Stimulated activated CD4-positive, alpha-beta T cell treated with anti-CD3 and anti-CD28 coated beads, Interleukin-4, amount 100 ng/mL, for 48 hours (primary cell): ENCODE data around the gene TSPYL6.
"Not testable (repeated sequence)": the region's sequence is repeated elsewhere in the genome, so short reads cannot be mapped to it uniquely, and the experiment has no call there.

Experiments used
- DNase-seq, 2 donors: peaks; one replicate each; pipeline ENCODE4 v3.0.0-alpha.2; 2020; ENCODE audit warnings: low read depth in 2 of 2

TSPYL6 gene

DNA sequence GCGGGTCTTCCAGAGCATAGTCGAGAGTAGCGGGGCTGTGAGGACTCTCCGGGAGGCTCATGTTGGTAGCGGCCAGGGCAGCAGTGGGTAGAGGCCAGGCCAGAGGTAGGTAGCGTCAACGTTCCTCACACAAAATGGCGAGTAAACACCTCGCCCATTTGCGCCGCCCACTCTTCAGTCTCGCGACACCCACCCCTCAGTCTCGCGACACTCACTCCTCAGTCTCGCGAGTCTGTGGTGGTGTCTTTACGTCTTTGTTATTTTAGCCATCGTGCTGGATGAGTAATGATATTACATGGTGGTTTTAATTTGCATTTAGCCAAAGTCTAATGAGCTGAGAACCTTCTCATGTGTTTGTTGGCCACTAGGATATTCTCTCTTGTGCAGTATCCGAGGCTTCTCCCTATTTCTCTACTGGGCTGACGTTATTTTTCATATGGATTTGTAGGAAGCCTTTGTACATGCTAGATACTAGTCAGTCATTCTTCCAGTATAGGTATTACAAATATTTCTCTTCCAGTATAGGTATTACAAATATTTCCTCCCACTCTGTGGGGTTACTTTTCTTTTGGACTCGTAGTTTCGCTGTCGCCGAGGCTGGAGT is at the start of gene TSPYL6:
Gene TSPYL6 (minus strand): TSS at position 139 of the 604 bp plus-strand sequence. CDS start 78 bp downstream, at position 61.
- DNase-seq = no peak

DNA sequence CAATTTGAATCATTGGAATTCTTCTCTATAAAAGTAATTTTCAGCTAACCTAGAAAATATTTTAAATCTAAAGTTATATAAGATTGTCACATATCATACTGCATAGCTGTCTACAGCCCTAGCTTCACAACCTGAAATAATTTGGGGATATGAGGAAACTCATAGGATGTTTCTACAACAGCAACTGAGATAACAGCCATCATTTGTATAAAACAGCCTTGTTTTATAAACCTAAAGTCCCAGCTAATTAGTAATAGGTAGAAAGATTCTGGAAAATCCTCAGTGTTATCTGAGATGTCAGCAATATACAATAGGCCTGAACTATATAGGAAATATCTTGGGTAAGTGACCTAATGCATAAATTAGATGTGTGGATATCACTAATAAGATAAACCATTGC is 47.6 kb upstream of the TSPYL6 start:
- DNase-seq = no peak

DNA sequence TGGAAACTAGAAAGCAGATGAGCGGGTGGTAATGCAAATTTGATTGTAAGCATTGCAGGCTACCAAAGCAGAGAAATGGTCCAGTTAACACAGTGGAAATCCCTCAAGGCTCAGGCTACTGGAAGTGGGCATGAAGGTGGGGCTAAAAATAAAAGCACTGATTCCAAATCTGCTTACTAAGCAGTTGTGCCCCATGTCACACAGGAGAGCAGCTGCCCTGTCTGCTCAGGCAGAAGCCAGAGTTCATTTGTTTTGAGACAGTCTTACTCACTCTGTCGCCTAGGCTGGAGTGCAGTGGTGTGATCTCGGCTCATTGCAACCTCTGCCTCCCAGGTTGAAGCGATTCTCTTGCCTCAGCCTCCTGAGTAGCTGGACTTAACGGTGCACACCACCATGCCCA is 42.5 kb upstream of the TSPYL6 start:
- DNase-seq = no peak

DNA sequence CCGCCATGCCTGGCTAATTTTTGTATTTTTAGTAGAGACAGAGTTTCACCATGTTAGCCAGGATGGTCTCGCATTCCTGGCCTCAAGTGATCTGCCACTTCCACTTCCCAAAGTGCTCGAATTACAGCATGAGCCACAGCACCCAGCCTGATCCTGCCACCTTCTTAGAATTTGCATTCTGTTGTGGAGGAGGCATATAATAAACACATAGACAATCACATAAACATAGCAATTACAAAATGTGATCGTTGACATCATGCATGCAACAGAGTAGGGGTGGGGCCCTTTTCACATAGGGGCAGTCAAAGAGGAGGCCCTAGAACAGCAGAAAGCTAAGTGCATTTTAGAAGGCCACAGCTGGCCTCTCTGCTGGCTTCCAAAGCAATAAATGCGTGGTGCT is 39.9 kb upstream of the TSPYL6 start:
- no peak for DNase-seq

DNA sequence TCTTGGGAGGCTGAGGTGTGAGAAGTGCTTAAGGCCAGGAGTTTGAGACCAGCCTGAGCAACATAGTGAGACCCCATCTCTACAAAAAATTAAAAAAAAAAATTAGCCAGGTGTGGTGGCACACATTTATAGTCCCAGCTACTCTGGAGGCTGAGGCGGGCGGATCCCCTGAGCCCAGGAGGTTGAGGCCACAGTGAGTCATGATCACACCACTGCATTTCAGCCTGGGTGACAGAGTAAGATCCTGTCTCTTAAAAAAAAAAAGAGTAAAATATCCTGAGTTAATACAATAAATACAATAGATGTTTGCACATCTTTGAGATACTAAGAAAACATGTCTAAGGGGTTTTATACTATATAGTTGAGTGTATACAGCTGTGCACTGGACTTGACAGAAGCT is 38.6 kb upstream of the TSPYL6 start:
- not testable (repeated sequence) for DNase-seq

DNA sequence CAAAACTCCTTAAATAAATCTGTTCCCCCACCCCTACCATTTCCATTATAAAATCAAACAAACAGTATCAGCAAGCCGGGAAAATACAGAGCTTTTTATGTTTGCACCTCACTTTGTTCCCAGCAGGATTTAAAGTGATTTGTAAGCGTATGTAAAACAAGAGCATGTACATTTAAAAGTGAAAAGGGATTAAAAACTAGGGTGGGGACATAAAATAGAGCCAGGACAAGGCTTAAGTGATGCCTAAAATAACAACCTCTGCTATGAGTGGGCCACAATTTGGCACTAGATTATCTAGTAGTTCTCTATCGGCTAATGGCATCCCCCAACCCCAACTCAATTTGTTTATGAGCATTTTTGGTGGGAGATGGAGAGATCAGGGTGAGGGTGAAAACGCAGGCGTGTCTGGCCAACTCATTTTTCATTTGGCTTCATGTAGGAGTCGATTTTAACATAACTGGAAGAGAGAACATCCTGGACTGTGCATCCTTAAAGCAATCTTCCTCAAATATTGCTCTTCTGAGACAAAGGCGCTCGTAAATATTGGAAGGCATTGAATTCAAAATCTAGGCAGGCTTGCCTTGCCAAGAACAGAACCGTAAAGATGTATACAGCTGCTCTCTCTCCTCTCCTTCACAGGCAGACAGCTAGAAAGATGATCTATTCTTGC is 34.5 kb upstream of the TSPYL6 start:
- no peak for DNase-seq

DNA sequence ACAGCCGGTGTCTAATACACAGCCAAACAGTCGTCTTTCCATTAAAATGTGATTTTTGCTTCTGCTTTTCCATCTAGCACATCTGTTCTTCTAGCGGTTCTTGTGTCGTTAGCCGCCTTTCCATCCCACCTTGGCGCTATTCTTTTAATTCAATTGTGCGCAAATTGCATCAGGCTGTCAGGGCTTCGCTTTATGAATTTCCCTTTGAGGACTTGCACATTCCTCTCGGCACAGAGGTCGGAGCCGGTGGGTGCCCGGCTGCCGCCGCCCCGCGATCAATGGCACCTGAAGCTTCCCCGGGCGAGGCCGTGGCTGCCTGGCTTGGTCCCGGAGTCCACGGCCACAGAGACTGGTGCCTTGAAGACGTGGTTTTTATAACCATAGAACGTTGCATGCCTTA is 33.9 kb upstream of the TSPYL6 start:
- DNase-seq = no peak

DNA sequence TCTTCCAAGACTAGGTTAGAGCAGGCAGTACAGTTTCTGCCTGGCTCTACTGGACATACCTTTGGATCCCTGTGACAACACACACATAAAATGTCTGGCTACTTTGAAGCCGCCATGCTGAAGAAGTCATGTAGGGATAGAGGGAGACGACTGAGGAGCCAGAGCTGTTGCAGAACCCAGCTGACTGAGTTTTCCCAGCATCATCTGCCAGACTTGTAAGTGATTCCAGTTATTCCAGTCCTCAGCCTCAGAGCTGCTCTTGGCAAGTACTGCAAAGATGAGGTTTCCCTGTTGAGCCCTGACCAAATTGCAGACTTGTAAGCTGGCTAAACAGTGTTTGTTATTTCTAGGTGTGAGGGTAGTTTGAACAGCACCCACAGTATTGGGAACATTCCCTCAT is 31.5 kb upstream of the TSPYL6 start:
- DNase-seq = no peak

DNA sequence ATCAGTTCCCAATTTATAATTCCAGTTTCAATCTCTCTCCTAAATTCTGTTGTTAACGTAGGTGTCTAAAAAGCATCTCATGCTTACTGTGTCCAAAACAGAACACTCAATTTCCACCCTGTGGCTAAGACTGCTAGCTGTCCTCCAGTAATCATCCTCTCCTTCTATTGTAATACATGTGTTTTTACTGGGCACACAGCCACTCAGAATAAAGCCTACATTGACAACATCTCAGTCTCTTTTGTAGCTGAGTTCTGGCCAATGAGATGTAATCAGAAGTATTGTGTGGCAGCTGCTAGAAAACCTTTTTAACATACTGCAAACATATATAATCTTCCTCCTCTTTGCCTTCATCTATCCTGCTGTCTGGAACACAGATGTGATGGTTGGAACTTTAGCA is 29.4 kb upstream of the TSPYL6 start:
- no peak for DNase-seq

DNA sequence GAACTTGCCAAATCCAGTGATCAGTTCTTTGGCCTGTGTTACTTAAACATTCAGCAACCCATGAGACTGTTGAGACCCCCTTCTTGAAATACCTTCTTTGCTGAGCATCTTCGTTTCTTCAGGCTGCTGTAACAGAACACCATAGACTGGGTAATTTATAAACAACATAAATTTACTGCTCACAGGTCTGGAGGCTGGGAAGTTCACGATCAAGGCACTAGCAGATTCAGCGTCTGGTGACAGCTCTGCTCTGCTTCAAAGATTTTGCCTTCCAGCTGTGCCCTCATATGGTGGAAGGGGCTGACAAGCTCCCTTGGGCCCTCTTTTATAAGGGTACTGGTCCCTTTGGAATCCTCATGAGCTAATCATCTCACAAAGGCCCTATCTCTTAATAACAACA is 28.8 kb upstream of the TSPYL6 start:
- DNase-seq = no peak

DNA sequence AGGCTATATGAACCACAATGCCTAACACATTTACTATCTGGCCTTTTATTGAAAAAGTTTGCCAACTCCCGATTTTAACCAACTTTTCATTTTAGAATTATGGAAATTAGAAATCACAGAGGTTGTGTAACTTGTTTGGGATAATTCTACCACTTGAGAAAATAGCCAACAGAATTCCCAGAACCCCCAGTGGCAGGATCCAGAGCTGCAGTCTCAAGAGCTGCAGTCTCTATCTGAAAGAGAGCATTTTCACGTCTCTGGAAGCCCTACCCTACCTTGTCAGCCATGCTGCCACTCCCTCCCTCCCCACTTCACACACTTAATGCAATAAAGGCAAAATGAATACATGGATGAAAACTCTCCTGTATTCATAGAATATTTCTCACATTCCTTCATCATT is 23.4 kb upstream of the TSPYL6 start:
- DNase-seq = no peak

DNA sequence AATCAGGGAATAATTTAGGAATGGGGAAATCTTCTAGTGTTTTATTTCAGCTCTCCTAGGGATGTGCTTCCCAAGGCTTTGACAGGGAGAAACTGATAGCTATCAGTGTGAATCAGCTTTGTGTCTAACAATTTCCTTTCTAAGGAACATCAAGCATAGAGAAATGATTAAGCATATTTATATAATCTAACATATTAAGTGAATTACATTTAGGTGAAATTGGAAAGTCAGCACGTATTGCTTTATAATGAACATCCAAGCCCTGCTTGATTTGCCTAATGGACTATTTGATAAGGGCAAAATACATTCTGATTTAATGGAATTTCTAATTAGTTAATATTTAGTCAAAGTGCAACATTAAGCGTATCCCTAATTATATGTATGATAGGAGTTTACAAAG is 19.5 kb upstream of the TSPYL6 start:
- no peak for DNase-seq

DNA sequence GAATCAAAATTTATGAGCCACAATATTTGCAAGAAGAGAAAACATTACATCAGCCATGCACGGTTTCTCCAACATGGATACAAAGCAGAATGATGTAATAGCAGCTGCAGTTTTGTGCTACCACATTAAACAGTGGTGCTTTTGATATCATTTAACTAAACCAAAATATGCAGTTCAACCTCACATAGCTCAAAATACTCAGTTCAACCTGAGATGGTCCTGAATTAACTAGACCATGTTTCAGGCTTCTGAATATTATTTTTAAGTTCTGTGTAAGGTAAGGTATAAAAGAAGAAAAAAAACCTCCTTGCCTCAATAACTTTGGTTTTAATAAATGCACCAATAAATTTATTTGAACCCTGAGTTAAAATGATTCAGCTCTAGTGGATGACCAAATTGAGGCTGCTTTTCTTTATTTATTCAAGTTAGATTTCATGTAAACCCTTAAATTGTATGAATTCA is 18.8 kb upstream of the TSPYL6 start:
- DNase-seq = no peak

DNA sequence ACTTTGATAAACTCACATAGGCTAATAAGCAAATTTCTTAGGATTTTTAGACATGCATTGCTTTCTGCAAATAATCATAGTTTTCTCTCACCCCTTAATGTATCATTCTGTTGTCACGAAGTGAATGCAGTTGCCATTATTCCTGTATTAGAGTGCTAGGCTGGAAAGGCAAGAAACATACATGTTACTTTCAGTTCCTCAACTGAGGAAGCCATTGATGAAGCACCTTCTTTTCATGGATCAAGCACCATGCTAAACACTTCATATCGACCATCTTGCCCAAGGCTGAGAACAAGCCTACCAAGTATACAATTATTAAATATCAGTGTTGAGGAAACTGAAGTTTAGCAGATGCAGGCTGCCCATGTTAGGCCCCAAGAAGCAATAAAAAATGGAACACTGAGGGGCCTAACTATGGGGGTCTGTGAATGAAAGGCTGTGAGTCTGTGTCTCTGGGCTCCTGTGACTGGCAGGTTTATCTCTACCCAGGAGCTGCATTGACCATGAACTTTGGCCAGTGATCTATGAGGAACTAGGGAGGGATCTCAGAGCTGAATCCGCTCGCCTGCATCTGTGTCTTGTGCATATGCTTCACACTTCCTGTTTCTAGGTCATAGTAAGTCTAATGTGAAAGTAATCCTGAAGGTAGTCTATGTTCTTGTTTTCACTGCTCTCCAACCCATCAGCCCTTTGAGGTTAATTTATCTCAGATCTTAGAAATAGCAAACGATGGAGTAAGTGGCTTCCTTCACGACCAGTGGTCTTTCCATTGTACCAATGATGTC is 16.0 kb upstream of the TSPYL6 start:
- no peak for DNase-seq

DNA sequence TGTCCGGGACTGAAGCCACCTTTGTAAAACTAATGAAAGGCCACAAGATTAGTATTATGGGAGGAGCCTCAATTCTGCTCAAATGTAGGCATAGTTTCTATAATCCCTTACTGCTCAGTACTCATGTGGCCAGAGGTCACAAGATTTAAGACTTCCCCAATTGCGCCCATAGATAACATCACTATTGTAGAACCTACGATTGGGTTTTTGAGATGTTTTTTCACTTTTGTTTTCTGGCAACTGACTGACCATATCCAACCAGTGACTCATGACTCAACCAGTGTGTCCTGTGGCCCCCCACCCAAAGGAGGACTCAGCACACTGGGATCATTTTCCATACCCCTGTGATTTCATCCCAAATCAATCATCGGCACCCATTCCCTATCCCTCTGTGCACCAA is 15.2 kb upstream of the TSPYL6 start:
- no peak for DNase-seq

DNA sequence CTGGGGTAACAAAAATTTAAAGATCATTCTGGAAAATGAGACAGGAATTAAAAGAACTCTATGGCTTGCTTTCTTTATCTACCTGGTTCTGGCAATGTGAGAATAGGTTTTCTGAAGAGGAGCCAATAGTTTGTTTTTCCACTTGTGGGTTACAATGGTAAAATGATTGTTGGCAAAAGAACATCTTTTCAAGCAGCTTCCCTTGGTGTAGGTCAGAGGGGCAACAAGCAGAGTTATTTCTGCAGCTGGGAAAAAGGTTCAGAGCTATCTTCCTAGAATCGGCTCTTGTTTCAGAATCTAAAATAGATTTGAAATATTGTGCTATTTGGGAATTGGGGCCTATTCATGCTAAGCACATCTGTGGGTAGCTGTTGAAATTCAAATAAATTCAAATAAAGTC is 11.5 kb upstream of the TSPYL6 start:
- no peak for DNase-seq

DNA sequence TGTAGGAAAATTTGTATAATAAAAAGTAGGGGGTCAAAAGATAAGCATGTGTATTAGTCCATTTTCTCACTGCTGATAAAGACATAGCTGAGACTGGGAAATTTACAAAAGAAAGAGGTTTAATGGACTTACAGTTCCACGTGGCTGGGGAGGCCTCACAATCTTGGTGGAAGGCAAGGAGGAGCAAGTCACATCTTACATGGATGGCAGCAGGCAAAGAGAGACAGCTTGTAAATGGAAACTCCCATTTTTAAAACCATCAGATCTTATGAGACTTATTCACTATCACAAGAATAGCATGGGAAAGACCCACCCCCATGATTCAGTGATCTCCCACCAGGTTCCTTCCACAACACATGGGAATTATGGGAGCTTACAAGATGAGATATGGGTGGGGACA is 9.1 kb upstream of the TSPYL6 start:
- not testable (repeated sequence) for DNase-seq

DNA sequence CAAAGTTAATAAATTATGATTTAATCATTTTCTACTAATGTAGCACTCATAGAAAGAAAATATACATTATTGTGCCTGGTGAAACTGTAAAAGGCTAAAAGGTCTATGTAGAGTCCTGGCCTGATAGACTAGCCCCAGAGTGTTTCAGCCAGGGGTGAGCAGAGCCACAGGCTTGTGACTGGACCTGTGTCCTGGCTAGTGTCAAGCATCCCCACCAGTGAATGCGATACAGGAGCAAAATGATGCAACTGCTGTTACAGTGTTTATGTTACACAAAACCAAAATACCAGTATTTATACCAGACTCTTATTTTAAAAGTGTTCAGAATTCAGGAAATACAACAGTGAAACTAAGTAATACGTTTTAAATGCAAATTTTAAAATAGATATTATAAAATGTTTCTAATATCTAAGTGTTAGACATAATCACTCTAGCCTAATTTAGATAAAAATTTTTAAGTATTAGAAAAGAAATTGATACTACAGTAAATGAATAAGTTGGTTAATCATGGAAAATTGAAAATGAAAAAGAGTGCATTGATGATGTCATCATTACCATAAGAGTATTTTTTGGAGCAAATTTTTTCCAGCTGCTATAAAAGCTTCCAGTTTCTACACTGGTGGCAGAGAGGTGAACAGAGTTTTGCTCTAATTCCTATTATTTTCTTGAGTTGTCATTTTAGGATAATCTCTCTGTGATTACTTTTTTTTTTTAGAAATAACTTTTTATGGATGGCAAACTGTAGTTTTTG is 6.2 kb upstream of the TSPYL6 start:
- no peak for DNase-seq

DNA sequence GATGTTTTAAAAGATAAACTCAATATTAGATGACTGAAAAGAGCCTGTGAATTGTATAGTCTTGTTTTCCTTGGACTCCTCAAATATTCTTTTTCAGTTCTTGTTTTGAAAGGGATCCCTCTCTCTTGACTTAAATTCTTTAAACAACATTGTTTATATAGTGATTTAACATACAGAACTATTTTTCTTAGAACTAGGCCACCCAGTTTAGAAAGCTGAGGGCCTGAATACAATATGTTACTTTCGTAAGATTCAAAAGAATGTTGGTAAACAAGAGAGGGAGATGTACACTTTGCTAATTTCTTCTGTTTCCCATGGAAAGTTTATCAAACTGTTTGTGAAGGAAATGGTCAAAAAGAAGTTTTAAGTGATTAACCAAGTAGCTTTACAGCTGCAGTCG is 5.5 kb upstream of the TSPYL6 start:
- no peak for DNase-seq

DNA sequence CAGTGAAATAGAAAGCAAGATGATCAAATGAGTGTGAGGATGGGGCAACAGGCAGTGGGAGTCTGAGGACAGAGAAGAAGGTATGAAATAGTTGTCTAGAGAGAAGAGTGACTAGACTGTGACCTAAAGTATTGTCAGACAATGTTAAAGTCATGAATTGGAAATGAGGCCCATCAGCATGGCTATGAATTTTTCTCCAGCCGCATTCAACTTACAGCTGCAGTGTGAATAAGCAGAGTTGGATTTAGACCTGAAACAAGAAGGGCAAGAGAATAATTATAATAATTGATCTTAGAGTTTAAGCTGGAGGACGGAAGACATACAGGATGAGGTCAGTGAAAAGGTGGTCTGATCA is 4.2 kb upstream of the TSPYL6 start:
- DNase-seq = no peak

DNA sequence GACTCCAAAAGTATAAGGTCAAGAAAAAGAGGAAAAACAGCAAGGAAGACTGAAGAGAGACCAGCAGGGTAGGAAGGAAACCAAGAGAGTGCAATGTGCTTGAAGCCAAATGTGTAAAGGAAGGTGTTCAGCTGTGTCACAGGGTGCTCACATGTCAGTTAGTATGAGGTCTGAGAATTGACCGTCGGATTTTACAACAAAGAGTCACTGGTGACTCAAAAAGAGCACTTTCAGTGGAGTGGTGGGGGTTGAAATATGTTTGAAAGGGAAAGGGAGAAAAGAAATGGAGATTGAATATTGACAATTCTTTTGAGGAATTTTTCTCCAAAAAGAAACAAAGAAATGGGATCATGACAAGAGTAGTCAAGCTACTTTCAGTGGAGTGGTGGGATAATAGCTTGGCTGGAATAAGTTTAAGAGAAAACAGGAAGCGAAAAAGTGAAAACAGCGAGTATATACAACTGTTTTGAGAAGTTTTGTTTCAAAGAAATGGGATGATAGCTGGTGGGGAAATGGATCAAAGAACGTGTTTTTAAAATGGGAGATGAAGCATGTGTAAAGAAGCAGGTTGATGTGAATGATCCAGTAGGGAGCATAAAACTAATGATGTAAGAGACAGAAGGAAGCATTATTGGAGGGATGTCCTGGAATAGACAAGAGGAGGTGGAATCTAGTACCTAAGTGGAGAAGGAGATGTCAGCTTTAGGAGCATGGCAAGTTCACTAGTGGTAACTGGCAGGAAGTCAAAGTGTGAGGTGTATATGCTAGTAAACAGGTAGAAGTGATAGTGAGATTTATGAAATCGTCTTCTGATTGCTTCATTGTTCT is 3.6 kb upstream of the TSPYL6 start:
- no peak for DNase-seq

DNA sequence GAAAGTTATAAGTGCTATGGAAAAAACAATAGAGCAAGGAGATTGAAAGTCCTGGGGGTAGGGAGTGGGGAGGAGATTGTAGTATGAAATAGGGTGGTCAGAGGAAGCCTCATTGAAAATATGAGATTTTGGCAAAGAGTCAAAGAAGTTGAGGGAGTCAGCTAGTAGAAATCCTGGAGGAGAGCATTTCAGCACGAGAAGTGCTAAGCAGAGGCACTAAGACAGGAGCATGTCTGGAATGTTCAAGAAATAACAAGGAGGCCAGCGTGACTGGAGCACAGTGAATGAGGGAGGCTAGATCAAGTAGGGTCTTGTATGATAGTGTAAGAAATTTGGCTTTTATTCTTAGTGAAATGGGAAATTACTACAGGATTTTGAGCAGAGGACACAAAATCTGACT is 2.1 kb upstream of the TSPYL6 start:
- DNase-seq = no peak
